Loucy (cell line): ENCODE measurements around the gene NPIPB8.
"Not testable (repeated sequence)": the region's sequence is repeated elsewhere in the genome, so short reads cannot be mapped to it uniquely, and the experiment has no call there.

Source experiments
- H2AFZ ChIP-seq: fragments of 200-600 bp; sonication (generic); 2 replicates; pipeline ENCODE4 v1.6.0; 2016; ENCODE audit warnings: antibody characterized with exemption, mild to moderate bottlenecking, low read length, moderate library complexity
- H3F3A ChIP-seq: fragments of 200-600 bp; 2 replicates; pipeline ENCODE4 v1.6.0; 2016; ENCODE audit warnings: antibody characterized with exemption, low read depth, mild to moderate bottlenecking
- H3K27me3 ChIP-seq: fragments of 200-600 bp; sonication (generic); 2 replicates; pipeline ENCODE4 v1.6.1; 2014; ENCODE audit warnings: low read length, mild to moderate bottlenecking; ENCODE audit not compliant: insufficient read depth, poor library complexity, severe bottlenecking
- H3K36me3 ChIP-seq: fragments of 200-600 bp; sonication (generic); 2 replicates; pipeline ENCODE4 v1.6.1; 2016; ENCODE audit warnings: low read length; ENCODE audit not compliant: insufficient read depth
- H3K4me1 ChIP-seq: fragments of 200-600 bp; sonication (generic); 2 replicates; pipeline ENCODE4 v1.5.1; 2014; ENCODE audit warnings: low read length, mild to moderate bottlenecking; ENCODE audit not compliant: insufficient read depth, poor library complexity, severe bottlenecking
- H3K4me2 ChIP-seq: fragments of 200-600 bp; sonication (generic); 2 replicates; pipeline ENCODE4 v1.6.0; 2014; ENCODE audit warnings: antibody characterized with exemption, low read length, low read depth, mild to moderate bottlenecking; ENCODE audit not compliant: poor library complexity, severe bottlenecking
- H3K4me3 ChIP-seq: fragments of 200-600 bp; sonication (generic); 2 replicates; pipeline ENCODE4 v1.5.1; 2014; ENCODE audit warnings: low read length, mild to moderate bottlenecking, mixed read lengths; ENCODE audit not compliant: poor library complexity, severe bottlenecking
- H3K79me2 ChIP-seq: fragments of 200-600 bp; sonication (generic); 2 replicates; pipeline ENCODE4 v1.6.1; 2014; ENCODE audit warnings: low read length; ENCODE audit not compliant: insufficient read depth
- H3K9ac ChIP-seq: fragments of 200-600 bp; sonication (generic); 2 replicates; pipeline ENCODE4 v1.6.0; 2014; ENCODE audit warnings: mild to moderate bottlenecking, low read depth, low read length, moderate library complexity; ENCODE audit not compliant: poor library complexity, severe bottlenecking
- H3K9me2 ChIP-seq: fragments of 200-600 bp; sonication (generic); replicated peaks from 2 replicates; pipeline ENCODE4 v1.6.1; 2016; ENCODE audit warnings: low read depth, low read length, mixed read lengths
- H3K9me3 ChIP-seq: fragments of 200-600 bp; sonication (generic); 2 replicates; pipeline ENCODE4 v1.6.1; 2014; ENCODE audit warnings: mild to moderate bottlenecking, antibody characterized with exemption, low read length, low read depth; ENCODE audit not compliant: insufficient read depth
- H4K20me1 ChIP-seq: fragments of 200-600 bp; sonication (generic); 2 replicates; pipeline ENCODE4 v1.6.0; 2014; ENCODE audit warnings: antibody characterized with exemption, low read length, mild to moderate bottlenecking; ENCODE audit not compliant: insufficient read depth, poor library complexity, severe bottlenecking
- EZH2phosphoT487 ChIP-seq: fragments of 200-600 bp; IDR thresholded peaks from 2 replicates; pipeline ENCODE4 v1.6.1; 2018; ENCODE audit warnings: antibody characterized with exemption, mild to moderate bottlenecking, moderate library complexity, borderline replicate concordance
- TF ChIP-seq, protein P1 (sequence below): fragments of 200-600 bp; sonication (generic); conservative IDR thresholded peaks from 2 replicates; pipeline ENCODE4 v1.5.1; 2014; ENCODE audit warnings: mild to moderate bottlenecking, antibody characterized with exemption, low read length

NPIPB8 gene

DNA sequence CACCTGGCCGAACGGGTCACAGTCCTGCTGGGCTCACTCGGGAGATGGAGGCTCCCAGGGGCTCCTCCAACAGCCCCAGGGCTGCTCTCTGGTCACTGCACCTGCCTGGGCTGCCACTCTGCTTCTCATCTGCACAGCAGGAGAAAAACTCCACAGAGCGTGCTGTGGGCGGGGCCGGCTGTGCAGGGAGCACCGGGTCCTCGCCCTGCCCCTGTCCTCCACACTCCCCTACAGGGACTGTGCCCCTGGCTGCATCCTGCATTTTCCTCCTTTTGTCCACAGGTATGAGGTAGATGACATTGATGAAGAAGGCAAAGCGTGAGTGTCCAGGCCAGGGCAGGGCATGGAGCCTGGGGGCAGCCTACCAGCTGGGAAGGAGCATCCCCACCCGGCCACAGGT is 35.8 kb upstream of the NPIPB8 start:
- H4K20me1 ChIP-seq, H3K4me1 ChIP-seq, H3K9ac ChIP-seq, H3F3A ChIP-seq, H3K36me3 ChIP-seq, H3K79me2 ChIP-seq, H3K27me3 ChIP-seq, H3K9me3 ChIP-seq, H2AFZ ChIP-seq, H3K9me2 ChIP-seq, H3K4me3 ChIP-seq, H3K4me2 ChIP-seq: not testable (repeated sequence)

DNA sequence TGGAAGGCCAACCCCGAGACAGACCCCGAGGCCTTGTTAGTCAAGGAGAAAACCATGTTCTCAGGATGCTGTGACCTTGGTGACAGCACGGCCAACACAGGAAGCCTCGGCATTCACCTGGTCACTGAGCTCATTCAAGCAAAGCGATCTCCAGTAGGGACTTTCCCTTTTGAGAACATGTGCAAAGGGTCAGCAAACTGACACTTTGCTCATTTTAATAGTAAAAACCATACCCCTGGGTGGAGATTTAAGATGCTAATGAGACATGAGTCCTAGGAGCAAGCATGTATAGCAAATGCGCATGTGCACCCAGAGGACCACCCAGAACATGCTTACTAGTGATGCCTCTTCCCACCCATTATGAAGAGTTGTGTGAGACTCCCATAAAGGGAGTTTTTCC is 35.3 kb upstream of the NPIPB8 start:
- Histone ChIP-seq H3K9me3 (no peaks in the 10 kb centered on the region), H3K27me3 (no peaks in the 10 kb centered on the region), H3K4me2 (no peak overlapping the region), H3K9me2 (no peaks in the 10 kb centered on the region), H2AFZ (no peak overlapping the region), H3K36me3 (no peaks in the 10 kb centered on the region), H3K9ac (no peak overlapping the region), H3F3A (no peaks in the 10 kb centered on the region), H3K4me3 (no peak overlapping the region), H3K79me2 (no peaks in the 10 kb centered on the region), H3K4me1 (no peaks in the 10 kb centered on the region), H4K20me1 (no peaks in the 10 kb centered on the region)
- TF ChIP-seq, protein P1, sequence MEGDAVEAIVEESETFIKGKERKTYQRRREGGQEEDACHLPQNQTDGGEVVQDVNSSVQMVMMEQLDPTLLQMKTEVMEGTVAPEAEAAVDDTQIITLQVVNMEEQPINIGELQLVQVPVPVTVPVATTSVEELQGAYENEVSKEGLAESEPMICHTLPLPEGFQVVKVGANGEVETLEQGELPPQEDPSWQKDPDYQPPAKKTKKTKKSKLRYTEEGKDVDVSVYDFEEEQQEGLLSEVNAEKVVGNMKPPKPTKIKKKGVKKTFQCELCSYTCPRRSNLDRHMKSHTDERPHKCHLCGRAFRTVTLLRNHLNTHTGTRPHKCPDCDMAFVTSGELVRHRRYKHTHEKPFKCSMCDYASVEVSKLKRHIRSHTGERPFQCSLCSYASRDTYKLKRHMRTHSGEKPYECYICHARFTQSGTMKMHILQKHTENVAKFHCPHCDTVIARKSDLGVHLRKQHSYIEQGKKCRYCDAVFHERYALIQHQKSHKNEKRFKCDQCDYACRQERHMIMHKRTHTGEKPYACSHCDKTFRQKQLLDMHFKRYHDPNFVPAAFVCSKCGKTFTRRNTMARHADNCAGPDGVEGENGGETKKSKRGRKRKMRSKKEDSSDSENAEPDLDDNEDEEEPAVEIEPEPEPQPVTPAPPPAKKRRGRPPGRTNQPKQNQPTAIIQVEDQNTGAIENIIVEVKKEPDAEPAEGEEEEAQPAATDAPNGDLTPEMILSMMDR = no peak
- no peak for TF ChIP-seq EZH2phosphoT487

DNA sequence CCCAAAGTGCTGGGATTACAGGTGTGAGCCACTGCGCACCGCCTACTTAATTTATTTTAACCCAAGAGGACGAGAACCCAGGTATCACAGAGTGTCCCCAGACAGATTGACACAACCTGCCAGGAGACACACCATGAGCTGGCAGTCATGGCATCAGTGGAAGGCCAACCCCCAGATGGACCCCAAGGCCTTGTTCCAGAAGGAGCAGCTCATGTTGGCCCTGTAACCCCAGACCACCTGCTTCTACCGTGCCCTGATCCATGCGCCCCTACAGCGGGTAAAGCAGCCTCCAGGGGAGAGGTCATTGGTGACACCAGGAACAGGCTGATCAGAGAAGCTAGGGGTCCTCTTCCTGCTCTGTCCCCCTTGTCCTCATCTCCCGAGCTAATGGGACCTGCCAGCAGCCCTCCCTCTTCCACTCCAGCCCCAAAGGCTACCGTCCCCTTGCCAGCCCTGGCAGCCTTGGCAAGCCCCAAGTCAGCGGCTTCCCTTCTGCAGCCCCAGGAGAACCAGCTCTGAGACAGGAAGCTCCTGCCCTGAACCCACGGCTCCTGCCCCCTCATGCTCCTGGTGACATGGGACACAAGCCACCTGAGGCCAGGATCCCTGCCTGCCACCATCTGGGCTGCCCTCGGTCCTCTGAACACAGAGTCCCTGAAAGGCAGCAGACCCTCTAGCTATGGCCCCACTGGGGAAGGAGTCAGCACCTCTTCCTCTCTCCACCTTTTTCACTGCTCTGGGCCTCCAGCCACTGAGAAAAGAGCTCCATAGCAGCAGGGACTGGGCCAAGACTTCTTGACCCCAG is 34.3 kb upstream of the NPIPB8 start:
- Histone ChIP-seq H3K79me2 (no peaks in the 10 kb centered on the region), H3K4me3 (no peak overlapping the region), H4K20me1 (no peaks in the 10 kb centered on the region), H2AFZ (no peak overlapping the region), H3K9ac (no peak overlapping the region), H3K9me3 (no peaks in the 10 kb centered on the region), H3K9me2 (no peaks in the 10 kb centered on the region), H3K4me2 (no peak overlapping the region), H3F3A (no peaks in the 10 kb centered on the region), H3K4me1 (no peaks in the 10 kb centered on the region), H3K36me3 (no peaks in the 10 kb centered on the region), H3K27me3 (no peaks in the 10 kb centered on the region)
- TF ChIP-seq, protein P1 = no peak
- no peak for TF ChIP-seq EZH2phosphoT487

DNA sequence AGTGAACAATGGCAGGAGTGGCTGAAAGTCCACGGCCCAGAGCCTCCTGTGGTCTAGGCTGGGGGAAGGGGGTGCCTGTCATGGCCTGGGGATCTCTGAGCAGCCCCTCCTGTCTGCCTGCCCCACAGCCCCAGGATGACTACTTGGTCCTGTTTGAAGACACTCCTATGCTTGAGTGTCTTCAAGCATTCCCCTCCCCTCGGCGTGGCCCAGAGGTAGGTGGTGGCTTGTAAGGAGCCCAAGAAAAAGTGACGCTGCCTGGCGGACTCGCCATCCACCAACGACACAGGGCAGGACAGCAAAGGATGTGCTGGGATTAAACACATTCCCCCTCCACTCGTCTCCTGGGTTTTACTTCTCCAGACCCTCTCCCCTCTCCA is 33.7 kb upstream of the NPIPB8 start:
- no peaks in the 10 kb centered on the region for H3K36me3 ChIP-seq
- H3F3A ChIP-seq = no peaks in the 10 kb centered on the region
- no peak for TF ChIP-seq EZH2phosphoT487
- TF ChIP-seq, protein P1 = no peak
- no peaks in the 10 kb centered on the region for H3K9me3 ChIP-seq
- no peaks in the 10 kb centered on the region for H3K4me1 ChIP-seq
- no peak overlapping the region for H2AFZ ChIP-seq
- no peak overlapping the region for H3K4me2 ChIP-seq
- H3K9ac ChIP-seq = no peak overlapping the region
- H3K79me2 ChIP-seq = no peaks in the 10 kb centered on the region
- H3K4me3 ChIP-seq = no peak overlapping the region
- H4K20me1 ChIP-seq = no peaks in the 10 kb centered on the region
- no peaks in the 10 kb centered on the region for H3K27me3 ChIP-seq
- H3K9me2 ChIP-seq = no peaks in the 10 kb centered on the region
